Measurements from ENCODE around the gene GOLGA5.
"Not testable (repeated sequence)": the region's sequence is repeated elsewhere in the genome, so short reads cannot be mapped to it uniquely, and the experiment has no call there.

GOLGA5 gene

GRCh38 chr14:92830902-92831301 is 36.8 kb downstream of the GOLGA5 start:
- no peak for DNase-seq

DNA sequence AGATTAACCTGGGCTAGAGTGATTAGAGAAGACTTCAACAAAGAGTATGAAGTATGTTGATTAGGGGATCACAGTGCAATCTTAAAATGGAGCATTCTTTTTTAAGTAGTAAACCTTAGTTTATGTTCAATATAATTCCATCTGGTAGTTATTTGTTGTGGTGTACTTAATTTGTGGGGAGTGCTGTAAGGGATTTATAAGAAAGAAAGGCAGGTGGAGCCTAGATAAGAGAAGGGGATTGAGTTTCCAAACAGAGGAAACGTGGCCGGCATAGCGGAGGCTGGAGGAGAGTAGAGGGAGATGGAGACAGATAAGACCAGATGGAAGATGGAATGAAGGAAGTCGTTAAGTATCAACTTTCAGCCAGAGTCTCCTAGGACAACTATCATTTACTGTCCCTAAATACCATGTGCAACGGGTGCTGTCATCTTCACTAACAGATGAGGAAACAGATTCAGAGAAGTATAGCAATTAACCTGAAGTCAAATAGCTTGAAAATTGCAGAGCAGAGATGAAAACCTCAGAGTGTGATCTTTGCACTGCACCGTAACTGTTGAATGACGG is 38.1 kb downstream of the GOLGA5 start:
- DNase-seq: no peak

DNA sequence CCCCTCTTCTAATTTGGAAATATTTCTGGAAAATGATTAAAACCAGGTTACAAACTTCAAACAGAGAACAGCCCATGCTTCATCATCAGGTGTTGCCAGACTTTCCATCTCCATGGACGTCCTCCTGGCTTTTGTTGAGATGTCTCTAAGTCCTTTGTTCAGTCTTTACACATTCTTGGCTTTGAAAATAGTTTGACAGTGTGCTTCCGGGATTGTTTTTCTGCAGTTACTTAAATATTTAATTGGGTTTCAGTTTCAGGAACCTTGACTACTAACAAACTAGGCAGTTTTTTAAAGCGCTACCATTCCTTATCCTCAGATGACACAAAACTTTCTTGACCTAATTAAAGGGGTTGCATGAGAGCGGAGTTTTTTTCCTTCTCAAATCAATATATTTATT is 47.8 kb downstream of the GOLGA5 start:
- no peak for DNase-seq

DNA sequence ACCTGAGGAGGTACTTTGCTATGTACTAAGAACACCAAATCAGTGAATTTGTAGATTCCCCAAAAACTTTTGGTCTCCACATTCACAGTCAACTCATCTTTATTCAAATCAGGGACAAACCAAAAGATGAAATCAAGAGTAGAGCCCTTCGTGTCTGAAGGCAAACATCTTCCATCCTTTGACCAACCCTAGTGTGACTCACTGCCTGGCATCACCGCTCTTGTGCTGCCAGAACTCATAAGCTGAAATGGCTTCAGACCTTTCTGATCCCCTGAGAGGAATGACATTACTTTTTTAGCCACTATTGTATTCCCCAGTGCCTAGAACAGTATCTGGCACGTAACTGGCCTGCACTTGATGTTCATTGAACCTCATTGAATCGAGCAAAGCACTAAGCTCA is 50.1 kb downstream of the GOLGA5 start:
- DNase-seq: no peak

DNA sequence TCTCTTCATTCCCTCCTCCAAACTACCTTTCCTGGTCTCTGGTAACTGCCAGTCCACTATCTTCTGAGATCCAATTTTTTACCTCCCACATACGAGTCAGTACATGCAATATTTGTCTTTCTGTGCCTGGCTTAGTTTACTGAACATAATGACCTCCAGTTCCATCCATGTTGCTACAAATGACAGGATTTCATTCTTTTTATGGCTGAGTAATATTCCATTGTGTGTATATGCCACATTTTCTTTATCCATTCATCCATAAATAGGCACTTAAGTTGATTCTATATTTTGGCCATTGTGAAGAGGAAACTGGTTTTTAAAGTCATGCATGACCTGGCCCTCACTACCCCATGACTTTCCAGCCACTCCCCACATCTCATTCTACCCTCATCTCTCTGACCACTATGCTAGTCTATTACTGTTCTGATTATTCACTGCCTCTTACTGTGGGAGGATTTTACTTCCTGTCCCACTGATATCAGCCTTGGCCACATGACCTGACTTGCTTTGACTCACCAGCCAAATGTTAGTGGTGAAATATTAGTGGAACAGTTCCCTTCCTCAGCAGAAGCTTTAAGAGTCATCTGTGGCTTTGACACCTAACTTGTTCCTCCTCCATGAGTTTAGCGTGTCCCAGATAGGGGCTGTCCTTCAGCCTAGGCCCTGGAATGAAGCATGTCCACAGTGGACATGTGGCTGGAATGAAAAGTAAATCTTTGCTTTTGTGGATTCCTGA is 52.2 kb downstream of the GOLGA5 start:
- DNase-seq: peak; percentile 85

GRCh38 chr14:92847278-92847677 is 53.2 kb downstream of the GOLGA5 start:
- no peak for DNase-seq

DNA sequence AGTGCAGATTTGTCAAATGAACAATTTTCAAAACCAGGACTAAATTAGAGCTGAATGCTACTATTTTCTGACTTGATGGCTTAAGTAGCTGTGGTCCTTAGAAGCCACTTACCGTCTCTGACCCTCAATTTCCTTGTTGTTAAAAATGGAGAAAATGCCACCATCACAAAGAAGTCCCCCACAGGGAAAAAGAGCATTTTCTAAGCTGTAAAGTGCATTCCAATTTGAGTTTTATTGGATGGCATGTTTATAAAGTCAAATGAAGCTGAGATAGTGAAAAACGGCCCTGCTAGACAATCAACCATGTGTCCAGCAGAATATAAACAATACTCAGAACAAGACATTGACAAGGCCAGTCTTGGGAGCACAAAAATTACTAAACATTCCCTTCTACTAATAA is 53.6 kb downstream of the GOLGA5 start:
- DNase-seq: no peak

DNA sequence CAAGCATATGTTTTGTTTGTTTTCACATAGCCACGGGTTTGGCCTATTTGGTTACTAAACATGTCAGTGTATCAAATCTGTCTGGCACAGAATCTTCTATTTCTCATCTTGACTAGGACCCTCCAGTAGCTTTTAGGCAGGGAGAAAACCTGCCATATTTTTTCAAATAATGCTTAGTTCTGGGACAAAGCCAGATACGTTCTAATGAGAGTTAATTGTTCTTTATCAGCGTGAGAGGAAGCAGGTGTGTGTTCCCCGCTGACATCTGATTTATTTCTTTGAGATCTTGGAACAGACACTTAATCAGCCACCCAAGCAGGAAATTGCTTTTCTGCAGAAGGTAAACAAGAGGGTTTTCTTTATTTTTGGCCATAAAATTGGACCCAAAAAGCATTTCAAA is 54.8 kb downstream of the GOLGA5 start:
- no peak for DNase-seq

DNA sequence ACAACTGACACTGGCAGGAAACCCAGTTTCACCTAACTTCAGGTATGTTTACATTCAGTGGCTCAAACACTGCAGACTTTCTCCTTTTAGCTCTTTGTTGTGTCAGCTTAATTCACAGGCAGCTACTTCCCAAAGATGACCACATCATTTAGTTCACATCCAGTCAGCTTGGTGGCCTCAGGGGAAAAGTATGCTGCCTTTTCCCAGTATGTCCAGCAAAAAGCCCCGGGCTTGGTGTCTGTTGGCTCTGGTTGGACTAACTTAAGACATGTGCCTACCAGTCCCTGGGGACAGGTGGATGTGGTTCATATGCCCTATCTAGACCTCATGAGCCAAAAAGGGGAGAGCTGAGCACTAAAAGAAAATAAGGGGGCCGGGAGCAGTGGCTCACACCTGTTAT is 56.4 kb downstream of the GOLGA5 start:
- no peak for DNase-seq

- DNase-seq: not testable (repeated sequence)
Measured at GRCh38 chr14:92853136-92853535, 59.0 kb downstream of the GOLGA5 start.

DNA sequence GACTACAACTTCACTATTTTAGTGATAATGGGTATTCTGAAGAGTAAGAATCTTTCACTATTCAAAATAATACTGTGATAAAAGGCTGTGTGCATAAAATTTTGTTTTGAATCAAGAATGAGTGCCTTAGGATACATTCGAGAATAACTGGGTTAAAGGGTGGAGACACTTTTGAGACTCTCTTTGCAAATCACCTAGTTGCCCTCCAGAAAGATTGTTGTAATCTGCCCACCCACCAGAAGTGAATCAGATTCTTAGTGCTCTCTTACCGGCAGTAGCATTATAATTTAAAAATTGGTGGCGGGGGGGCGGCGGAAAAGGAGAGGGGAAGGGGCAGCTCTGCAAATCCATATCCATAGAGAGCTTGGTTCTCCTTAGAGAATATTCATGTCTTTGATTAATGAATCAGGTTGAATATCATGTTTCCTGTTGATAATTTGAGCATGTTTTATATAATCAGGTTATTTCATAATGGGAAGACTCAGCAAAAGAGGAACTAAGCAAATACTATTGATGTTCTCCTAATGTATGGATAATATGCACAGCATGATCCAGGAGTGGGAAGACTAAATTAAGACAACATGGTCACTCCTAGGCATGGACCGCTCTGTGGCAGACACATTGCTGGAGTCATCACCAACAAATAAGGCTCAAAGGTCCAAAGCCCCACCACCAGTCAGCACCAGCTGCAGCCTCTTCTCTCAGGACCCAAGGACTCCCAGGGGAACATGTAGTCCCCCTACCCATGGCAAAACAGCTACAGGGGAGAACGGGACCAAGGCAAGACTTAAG is 66.1 kb downstream of the GOLGA5 start:
- DNase-seq: no peak

GRCh38 chr14:92861856-92862745 is 68.0 kb downstream of the GOLGA5 start:
- DNase-seq: no peak

- no peak for DNase-seq
Measured at GRCh38 chr14:92863286-92864080, 69.4 kb downstream of the GOLGA5 start.

DNA sequence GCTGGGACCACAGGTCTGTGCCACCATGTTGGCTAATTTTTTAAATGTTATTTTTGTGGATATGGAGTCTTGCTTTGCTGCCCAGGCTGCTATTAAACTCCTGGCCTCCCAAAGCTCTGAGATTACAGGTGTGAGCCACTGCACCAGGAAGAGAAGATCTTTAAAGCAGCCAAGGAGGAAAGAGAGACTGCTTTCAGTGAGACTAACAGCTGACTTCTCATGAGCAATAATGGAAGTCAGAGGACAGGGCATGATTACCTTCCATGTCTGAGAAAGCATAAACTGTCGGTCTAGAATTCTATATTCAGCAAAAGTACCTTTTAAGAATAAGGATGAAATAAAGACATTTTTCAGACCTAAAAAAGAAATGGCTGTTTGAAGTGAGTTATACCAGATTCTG is 71.6 kb downstream of the GOLGA5 start:
- DNase-seq: no peak

- DNase-seq: no peak
Measured at GRCh38 chr14:92866181-92866752, 72.2 kb downstream of the GOLGA5 start.

- DNase-seq: no peak
Measured at GRCh38 chr14:92866901-92867865, 73.1 kb downstream of the GOLGA5 start.

DNA sequence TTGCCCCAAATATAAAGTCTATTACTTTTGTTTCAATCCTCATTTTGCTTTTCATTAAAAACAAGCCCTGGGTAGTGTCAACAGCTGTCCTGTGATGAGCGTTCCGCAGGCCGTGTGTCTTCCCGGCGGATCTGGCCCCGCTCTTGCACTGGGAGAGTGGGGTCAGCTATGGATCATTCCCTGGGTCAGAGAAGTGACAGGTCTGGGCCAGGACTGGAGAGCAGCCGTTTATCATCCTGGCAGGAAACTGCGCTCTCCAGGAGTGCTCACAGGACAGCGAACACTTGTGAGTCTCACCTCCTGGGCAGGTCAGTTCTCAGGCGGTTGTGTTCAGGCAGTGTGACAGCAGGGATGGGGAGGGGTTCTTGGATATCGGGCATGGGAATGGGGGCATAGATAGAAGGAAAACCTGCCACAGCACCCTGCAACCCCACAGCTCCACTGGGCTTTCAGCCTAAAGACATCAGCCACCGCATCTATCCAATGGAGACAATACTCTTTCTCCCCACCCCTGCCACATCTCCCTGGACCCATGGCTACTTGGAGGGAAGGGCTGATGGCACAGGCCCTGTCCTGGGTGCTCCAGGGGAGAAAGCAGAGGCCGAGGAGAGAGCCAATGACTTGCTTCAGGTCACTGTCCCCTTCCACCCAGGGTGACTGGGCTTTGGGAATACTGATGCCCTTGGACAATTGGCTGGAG is 81.0 kb downstream of the GOLGA5 start:
- DNase-seq: no peak

DNA sequence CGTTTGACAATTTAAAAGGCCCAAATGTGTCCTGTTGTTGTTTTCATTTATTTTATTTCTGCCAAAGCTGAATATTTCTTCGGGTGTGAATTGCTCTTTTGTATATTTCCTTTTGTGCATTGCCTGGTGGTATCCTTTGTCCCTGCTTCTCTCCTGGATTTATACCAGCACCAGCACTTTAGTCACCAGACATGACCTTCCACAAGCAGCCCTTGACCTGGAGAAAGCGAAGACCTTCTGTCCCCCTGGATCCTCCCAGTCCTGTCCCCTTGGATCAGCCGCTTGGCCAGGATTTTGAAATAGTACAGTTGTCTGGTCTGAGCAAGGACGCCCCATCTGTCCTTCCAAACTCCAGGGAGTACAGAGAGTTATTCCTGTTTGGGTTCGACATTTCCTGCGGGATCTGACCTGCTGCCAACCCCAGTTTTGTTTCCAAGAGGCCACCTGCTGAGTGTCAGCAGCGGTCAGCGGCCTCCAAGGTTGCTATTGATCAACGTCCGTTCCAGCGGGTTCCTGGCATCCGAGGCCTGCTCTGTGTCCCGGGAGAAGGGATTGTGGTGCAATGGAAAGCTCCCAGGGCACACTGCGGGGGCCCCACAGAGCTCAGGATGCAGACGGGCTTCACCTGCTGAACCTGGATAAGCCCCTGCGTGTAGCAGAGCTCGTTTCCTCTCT is 83.8 kb downstream of the GOLGA5 start:
- no peak for DNase-seq

- no peak for DNase-seq
Measured at GRCh38 chr14:92880351-92880750, 86.2 kb downstream of the GOLGA5 start.

Measured in NCI-H226 (cell line).